ENCODE data around the gene PRM1.

PRM1 gene, protein sequence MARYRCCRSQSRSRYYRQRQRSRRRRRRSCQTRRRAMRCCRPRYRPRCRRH

DNA sequence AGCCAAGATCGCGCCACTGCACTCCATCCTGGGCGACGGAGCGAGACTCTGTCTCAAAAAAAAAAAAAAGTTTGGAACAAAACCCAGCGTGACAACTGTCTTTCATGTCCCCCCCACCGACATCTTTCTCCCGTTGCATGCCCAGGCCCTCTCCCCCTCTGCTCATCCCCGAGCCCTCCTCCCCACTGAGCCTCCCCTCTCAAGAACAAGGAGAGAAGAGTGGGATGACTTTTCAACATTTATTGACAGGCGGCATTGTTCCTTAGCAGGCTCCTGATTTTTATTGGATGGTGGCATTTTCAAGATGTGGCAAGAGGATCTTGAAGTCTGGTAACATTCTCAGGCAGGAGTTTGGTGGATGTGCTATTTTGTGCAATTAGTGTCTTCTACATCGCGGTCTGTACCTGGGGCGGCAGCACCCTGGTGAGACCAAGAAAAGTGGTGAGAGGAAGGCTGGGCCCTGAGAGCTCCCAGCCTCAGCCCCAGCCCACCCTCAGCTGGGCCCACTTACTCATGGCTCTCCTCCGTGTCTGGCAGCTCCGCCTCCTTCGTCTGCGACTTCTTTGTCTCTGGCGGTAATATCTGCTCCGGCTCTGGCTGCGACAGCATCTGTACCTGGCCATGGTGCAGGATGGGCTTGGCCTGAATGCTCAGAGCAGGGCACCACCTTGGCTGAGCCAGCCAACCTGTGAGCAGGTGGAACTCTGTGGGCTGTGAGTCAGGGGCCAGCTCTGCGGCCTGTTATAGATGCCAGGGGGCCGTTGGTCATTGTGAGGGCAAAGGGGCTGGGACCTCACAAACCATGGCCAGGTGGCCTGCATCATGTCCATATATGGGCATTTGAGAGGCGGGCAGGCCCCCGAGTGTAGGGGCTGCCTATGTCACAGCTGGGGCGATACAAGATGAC lies at the start of gene PRM1:
PRM1 (minus strand) TSS at position 715 of the 907 bp plus-strand sequence; CDS start at position 623, 92 bp downstream.
- DNase-seq (ENCODE audit: low spot score): no peak

DNA sequence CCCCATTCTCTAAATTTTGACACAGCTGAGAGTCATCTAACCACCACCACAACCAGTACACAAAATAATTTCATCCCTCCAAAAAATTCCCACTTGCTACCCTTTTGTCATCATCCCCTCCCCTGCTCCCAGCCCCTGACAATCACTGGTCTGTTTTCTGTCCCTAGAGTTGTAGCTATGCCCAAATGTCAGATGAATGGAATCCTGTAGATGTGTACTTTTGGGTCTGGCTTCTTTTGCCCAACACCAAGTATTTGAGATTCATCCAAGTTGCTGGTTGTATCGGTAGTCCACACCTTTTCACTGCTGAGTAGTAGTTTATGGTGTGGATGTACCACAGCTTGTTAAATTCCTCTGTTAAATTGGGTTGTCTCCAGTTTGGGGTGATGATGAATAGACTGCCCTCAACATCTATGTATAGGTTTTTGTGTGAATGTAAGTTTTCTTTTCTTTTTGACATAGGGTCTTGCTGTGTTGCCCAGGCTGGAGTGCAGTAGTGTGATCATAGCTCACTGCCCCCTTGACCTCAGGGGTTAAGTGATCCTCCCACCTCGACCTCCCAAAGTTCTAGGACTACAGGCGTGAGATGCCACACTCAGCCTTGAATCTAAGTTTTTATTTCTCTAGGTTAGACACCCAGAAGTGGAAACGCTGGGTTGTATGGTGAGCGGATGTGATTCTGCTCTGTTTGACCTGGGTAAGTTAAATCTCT lies 49.6 kb upstream of the PRM1 start:
- DNase-seq (ENCODE audit: low spot score): no peak

GRCh38 chr16:11329891-11330290 lies 48.8 kb upstream of the PRM1 start:
- no peak for DNase-seq (ENCODE audit: low spot score)

- DNase-seq (ENCODE audit: low spot score): peak; percentile 20
These were observed 48.0 kb upstream of the PRM1 start for GRCh38 chr16:11329071-11329491.

DNA sequence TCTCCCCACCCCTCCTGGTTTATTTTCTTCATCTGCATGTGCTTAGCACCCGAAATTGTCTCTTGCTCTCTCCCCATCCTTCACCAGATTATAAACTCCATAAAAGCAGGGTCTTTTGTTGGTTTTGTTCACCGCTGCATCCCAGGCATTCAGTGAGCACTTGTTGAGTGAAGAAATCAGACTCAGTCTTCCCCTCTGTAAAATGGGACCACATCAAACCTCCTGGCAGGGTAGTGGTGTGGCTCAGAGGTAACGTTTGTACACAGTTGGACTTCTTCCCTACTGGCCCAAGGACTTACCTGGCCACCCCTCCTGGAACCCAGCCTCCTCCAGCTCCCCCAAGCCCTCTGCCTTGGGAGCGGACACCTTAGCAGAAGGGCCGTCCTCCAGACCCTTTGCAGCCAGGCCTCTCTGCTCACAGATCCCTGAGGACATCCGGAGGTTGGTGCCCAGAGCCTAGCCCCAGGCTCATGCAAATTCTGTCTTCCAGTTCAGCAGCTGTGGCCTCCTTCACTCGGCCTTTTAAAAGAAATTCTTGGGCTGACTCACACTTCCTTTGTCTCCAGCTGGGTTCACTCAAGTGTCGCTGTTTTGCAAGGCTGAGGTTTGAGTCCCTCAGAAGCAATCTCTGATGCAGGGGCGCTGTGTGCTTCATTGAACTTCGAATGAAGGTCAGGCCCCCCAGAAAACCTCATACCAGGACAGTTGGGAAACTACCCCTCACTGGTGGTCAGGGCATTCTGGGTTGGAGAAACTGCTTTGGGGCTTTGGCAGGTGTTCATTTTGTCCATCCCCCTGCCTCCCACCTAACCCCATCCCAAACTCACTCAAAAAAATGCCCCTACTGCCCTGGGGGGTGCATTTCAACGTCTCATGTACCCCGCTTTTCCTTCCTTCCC lies 47.3 kb upstream of the PRM1 start:
- peak; percentile 67 for DNase-seq (ENCODE audit: low spot score)

- no peak for DNase-seq (ENCODE audit: low spot score)
These were observed 46.4 kb upstream of the PRM1 start for GRCh38 chr16:11327277-11328171.

GRCh38 chr16:11326737-11327276 lies 45.7 kb upstream of the PRM1 start:
- no peak for DNase-seq (ENCODE audit: low spot score)

DNA sequence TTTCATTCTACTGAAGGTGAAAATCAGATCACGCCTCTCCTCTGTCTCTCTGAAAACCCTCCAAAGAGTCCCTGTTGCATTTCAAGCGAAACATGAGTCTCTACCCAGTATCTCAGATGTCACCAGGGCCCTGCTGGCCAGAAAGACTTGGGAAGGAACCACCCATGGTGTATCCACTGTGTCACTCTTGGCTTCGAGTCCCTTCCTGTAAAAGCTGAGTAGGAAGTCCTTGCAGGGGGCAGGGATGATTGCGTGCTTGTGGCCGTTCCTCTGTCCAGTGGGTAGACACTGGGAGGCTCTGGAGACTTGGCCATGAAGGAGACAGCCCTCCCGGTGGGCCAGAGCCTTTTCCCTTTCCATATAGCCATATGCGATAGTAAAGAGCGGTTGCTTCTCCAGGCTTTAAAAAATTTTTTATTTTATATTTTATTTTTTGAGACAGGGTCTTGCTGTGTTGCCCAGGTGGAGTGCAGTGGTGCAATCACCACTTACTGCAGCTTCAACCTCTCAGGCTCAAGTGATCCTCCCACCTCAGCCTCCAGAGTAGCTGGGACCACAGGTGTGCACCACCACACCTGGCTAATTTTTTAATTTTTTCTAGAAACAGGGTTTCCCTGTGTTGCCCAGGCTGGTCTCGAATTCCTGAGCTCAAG lies 45.1 kb upstream of the PRM1 start:
- DNase-seq (ENCODE audit: low spot score): no peak

GRCh38 chr16:11325404-11326083 lies 44.4 kb upstream of the PRM1 start:
- no peak for DNase-seq (ENCODE audit: low spot score)

GRCh38 chr16:11323551-11324336 lies 42.6 kb upstream of the PRM1 start:
- no peak for DNase-seq (ENCODE audit: low spot score)

DNA sequence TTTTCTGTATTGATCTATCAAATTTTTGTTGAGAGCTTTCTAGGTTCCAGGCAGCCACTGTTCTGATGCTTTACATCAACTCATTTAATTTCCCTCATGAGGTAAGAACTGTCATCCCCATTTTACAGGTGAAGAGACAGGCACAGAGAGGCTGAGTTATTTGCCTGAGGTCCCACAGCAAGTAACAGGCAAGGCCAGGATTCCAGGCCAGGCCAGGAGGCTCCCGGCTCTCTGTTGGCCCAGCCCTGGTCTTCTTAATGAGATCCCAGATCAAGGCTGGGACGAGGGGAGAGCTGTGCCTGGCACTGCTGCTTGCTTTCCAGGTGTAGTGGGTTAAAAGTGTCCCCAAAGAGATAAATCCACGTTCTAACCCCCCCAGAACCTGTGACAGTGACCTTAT lies 41.7 kb upstream of the PRM1 start:
- DNase-seq (ENCODE audit: low spot score): no peak

GRCh38 chr16:11321662-11322061 lies 40.5 kb upstream of the PRM1 start:
- DNase-seq (ENCODE audit: low spot score): no peak

GRCh38 chr16:11320170-11320569 lies 39.0 kb upstream of the PRM1 start:
- DNase-seq (ENCODE audit: low spot score): no peak

- no peak for DNase-seq (ENCODE audit: low spot score)
These were observed 38.5 kb upstream of the PRM1 start for GRCh38 chr16:11319529-11320146.

GRCh38 chr16:11318817-11319216 lies 37.7 kb upstream of the PRM1 start:
- no peak for DNase-seq (ENCODE audit: low spot score)

DNA sequence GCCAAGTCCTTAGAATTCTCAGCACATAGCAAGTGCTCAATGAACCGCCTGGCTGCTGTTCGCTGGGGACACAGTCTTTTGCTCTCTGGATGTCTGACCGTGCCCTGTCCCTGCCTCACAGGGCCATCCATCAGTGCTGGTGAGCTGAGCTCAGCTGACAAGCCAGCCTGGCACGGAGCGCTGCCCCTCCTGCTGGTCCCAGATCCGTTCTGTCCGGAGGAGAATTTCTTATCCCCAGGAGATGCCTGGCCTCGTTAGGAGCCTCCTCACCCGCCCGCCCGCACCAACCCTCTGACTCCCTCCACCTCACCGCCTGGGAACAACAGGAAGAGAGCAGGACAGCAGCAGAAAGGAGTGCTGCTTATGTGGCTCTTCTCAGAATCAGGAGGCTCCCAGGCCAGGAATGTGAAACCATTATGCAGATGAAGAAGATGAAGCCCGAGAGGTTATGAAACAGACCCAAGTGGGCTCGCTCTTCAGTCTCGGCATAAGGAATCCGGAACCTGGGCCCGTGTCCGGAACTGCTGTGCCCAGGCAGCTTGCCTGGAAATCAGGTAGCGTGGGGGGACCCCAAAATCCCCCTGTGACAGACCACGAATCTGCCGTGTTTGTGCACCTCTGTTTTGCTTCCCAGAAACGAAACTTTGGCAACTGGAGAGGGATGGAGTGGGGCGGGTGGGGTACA lies 35.3 kb upstream of the PRM1 start:
- DNase-seq (ENCODE audit: low spot score): no peak

DNA sequence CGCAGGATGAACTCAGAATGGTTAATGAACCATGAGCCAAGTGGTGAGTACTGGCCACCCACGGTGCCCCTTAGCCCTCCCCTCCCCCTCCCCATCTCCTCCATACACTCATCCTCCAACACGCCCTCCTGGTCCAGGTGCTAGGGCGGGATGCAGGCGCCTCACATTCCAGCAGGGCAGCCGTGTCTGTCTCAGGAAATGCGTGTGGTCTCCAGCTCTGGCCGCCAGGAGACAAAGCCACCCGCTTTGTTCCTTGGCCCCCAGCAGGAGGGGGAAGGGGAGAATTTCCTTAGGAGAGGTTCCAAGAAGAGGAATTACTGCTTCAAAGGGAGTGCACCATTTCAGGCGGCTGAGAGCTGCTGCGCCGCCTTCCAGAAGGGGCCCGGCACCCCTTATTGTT lies 34.4 kb upstream of the PRM1 start:
- no peak for DNase-seq (ENCODE audit: low spot score)
